AG09309 (cell line): ENCODE measurements around the gene MAB21L1.

Experiments used
- DNase-seq: peaks from one replicate; pipeline ENCODE4 v3.0.0-alpha.2; 2010; ENCODE audit warnings: low read depth
- H3K4me3 ChIP-seq: 2 replicates; pipeline ENCODE4 v1.5.1; 2011; ENCODE audit warnings: mild to moderate bottlenecking, low read depth, low read length, moderate library complexity; ENCODE audit not compliant: control insufficient read depth
- TF ChIP-seq, protein P1 (sequence below): IDR thresholded peaks from 2 replicates; pipeline ENCODE4 v1.5.1; 2011; ENCODE audit warnings: mild to moderate bottlenecking, low read depth, low read length, inconsistent platforms; ENCODE audit not compliant: insufficient read depth, control insufficient read depth; ENCODE audit errors: missing control alignments

Gene MAB21L1

DNA sequence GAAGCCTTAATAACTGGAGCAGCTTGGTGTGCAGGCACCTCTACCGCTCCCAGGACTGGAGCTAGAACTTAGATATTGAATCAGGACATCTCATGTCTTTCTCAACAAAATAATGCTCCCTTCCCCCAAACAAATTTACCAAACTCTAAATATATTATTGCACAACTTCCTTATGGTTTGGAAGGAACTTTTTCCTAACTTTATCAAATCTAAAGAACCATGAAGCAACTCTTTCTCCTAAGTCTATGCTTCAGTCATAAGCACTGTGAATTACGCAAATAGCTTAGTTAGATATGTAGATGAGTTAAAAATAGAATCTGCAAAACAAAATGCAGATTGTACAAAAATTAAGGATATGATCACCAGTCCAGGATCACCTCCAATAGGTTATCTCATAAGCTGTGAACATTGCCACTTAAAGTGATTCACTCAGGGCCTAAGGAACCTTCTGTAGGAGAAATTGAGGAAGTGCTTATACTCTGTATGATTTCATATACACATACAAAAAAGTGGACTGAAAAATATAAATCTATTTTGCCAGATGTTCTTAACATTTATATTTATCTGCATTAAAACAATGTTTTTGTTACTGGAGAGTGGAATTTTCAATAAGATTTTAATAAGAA, 20.4 kb upstream of the MAB21L1 start:
- TF ChIP-seq, protein P1, sequence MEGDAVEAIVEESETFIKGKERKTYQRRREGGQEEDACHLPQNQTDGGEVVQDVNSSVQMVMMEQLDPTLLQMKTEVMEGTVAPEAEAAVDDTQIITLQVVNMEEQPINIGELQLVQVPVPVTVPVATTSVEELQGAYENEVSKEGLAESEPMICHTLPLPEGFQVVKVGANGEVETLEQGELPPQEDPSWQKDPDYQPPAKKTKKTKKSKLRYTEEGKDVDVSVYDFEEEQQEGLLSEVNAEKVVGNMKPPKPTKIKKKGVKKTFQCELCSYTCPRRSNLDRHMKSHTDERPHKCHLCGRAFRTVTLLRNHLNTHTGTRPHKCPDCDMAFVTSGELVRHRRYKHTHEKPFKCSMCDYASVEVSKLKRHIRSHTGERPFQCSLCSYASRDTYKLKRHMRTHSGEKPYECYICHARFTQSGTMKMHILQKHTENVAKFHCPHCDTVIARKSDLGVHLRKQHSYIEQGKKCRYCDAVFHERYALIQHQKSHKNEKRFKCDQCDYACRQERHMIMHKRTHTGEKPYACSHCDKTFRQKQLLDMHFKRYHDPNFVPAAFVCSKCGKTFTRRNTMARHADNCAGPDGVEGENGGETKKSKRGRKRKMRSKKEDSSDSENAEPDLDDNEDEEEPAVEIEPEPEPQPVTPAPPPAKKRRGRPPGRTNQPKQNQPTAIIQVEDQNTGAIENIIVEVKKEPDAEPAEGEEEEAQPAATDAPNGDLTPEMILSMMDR, result no peak
- no peak overlapping the region for H3K4me3 ChIP-seq
- DNase-seq, result no peak

DNA sequence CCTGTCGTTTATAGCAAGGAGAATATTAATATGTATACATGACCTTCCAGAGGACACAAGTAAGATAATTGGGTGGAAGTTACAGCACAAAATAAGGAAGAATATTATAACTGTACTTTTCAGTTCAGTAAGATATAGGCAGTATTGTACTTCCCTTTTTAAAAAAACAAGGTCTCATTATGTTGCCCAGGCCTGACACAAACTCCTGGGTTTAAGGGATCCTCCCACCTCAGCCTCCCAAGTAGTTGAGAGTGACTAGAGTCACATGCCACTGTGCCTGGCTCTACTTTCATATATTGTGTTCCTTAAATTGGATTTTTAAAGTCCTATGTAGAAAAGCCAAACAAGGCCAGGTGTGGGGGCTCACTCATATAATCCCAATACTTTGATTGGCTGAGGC, 19.5 kb upstream of the MAB21L1 start:
- DNase-seq, result no peak
- H3K4me3 ChIP-seq, result no peak overlapping the region
- TF ChIP-seq, protein P1, result no peak

DNA sequence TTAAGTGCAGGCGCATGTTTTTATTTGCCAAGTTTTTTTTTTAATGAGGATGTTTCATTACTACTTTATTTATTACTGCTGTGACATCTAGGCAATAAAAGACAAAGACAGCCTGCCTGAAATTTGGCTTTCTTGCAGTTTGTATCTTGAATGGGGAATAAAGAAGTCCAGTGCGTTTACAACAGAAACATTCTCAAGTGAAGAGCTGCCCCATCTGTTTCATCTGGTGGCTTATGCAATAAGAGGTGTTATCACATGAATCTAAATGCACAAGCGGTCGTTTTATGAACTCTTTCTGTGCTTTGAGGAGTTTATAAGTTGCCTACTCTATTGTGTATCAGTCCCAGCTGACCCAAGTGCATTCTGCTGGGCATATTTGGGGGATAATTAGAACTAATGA, 12.6 kb upstream of the MAB21L1 start:
- no peak overlapping the region for H3K4me3 ChIP-seq
- TF ChIP-seq, protein P1, result no peak

DNA sequence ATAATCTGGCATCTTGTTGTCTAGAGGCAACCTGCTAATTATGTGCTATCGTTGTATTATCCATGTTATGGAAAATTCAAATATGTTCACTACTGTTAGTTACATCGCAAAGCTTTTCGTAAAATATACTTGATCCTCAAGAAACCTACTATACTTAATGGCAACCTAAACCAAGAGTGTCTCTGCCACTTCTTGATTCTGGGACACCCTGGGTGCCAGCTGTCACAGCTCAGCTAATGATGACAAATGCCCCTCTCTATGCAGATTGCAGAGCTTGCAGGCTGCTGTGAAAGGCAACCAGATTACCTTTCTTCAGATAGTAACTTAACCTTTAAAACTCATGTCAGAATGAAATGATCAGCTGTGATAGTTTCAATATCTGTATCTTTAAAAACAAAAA, 8.9 kb upstream of the MAB21L1 start:
- no peak overlapping the region for H3K4me3 ChIP-seq
- DNase-seq, result no peak
- TF ChIP-seq, protein P1, result no peak

More for the DNA sequence above, 12.6 kb upstream of the MAB21L1 start:
- no peak for DNase-seq

DNA sequence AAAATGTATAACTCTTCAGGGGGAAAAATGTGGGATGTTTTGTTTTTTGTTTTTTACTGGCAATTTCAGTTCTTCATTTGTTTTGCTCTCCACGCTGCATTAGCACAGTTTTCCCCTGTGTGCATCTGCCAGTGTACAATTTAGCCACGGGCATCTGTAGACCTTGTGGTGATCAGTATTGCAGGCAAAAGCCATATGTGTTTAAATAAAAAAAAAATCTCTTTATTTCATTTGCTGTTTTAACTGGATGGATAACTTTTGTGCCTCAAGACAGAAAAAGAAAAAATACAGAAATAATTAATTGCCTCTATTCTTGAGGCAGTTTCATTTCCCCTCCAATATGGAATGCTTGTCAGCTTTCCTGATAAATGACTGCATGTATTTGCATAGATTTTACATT, 7.9 kb upstream of the MAB21L1 start:
- TF ChIP-seq, protein P1, result no peak
- DNase-seq, result no peak
- no peak overlapping the region for H3K4me3 ChIP-seq

DNA sequence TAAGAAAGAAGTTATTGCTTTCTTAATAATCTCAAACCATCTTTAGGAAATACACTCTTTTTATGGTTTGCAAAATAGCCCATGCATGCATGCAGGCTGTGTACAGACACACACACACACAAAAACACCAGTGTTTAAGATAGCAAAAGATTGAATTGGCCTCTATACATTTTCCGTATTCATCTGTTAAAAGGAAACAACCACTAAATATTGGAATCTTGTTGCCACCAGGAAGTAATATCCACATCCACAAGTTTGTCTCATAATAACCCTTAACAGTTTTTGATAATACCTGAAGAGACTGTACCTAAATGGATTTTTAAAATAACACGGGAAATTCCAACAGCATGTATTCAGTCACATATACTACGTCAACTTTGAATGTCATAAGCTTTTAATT, 7.3 kb upstream of the MAB21L1 start:
- TF ChIP-seq, protein P1, result no peak
- no peak for DNase-seq
- H3K4me3 ChIP-seq, result no peak overlapping the region
